Superior temporal gyrus (tissue), 1 donor: ENCODE data around the gene NCBP1.
"Not testable (repeated sequence)": the region's sequence is repeated elsewhere in the genome, so short reads cannot be mapped to it uniquely, and the experiment has no call there.

ENCODE experiments used
- DNase-seq: peaks from one replicate; pipeline ENCODE4 v3.0.0-alpha.2; 2016; ENCODE audit errors: extremely low spot score

NCBP1 gene

GRCh38 chr9:97672403-97672802 lies 38.8 kb downstream of the NCBP1 start:
- DNase-seq, result no peak

- no peak for DNase-seq
Measured at GRCh38 chr9:97673922-97674321, 40.3 kb downstream of the NCBP1 start.

GRCh38 chr9:97675655-97676054 lies 42.0 kb downstream of the NCBP1 start:
- no peak for DNase-seq

GRCh38 chr9:97682242-97682641 lies 48.6 kb downstream of the NCBP1 start:
- no peak for DNase-seq

- DNase-seq, result no peak
Measured at GRCh38 chr9:97688654-97689053, 55.0 kb downstream of the NCBP1 start.

- DNase-seq, result no peak
Measured at GRCh38 chr9:97689401-97690180, 56.0 kb downstream of the NCBP1 start.

- no peak for DNase-seq
Measured at GRCh38 chr9:97694769-97695168, 61.1 kb downstream of the NCBP1 start.

GRCh38 chr9:97695390-97695789 lies 61.8 kb downstream of the NCBP1 start:
- DNase-seq, result no peak

GRCh38 chr9:97695995-97696802 lies 62.6 kb downstream of the NCBP1 start:
- peak; percentile 68 for DNase-seq

- peak; percentile 98 for DNase-seq
Measured at GRCh38 chr9:97696803-97697601, 63.4 kb downstream of the NCBP1 start, which contains the start of gene XPA. Gene XPA (minus strand): TSS chr9:97697340. CDS start chr9:97697292, 48 bp downstream.

- no peak for DNase-seq
Measured at GRCh38 chr9:97697837-97698236, 64.2 kb downstream of the NCBP1 start.

- no peak for DNase-seq
Measured at GRCh38 chr9:97698865-97699264, 65.2 kb downstream of the NCBP1 start.

- peak; percentile 68 for DNase-seq
Measured at GRCh38 chr9:97699281-97699680, 65.7 kb downstream of the NCBP1 start.

- DNase-seq, result not testable (repeated sequence)
Measured at GRCh38 chr9:97699824-97700223, 66.2 kb downstream of the NCBP1 start.

- DNase-seq, result no peak
Measured at GRCh38 chr9:97703437-97704344, 70.1 kb downstream of the NCBP1 start.

GRCh38 chr9:97704345-97704677 lies 70.7 kb downstream of the NCBP1 start:
- DNase-seq, result no peak

GRCh38 chr9:97704851-97705250 lies 71.2 kb downstream of the NCBP1 start:
- no peak for DNase-seq

- no peak for DNase-seq
Measured at GRCh38 chr9:97705354-97705950, 71.8 kb downstream of the NCBP1 start.

- no peak for DNase-seq
Measured at GRCh38 chr9:97706246-97706645, 72.6 kb downstream of the NCBP1 start.

GRCh38 chr9:97710356-97711222 lies 77.0 kb downstream of the NCBP1 start:
- peak; percentile 92 for DNase-seq
